SU-DHL-6 (cell line): ENCODE data around the gene ASCC2.
"Not testable (repeated sequence)": the region's sequence is repeated elsewhere in the genome, so short reads cannot be mapped to it uniquely, and the experiment has no call there.

Source experiments
- EZH2phosphoT487 ChIP-seq: fragments of 200-600 bp; sonication (generic), shearing (Covaris generic); conservative IDR thresholded peaks from 2 replicates; pipeline ENCODE4 v1.6.1; 2018; ENCODE audit warnings: mild to moderate bottlenecking, antibody characterized with exemption, low read length, moderate library complexity, mixed read lengths
- TF ChIP-seq, protein P1 (sequence below): fragments of 200-600 bp; sonication (generic); IDR thresholded peaks from one replicate; pipeline ENCODE4 v1.5.1; 2017; ENCODE audit warnings: antibody characterized with exemption, mild to moderate bottlenecking, low read length, moderate library complexity; ENCODE audit not compliant: insufficient read depth, poor library complexity, severe bottlenecking

DNA sequence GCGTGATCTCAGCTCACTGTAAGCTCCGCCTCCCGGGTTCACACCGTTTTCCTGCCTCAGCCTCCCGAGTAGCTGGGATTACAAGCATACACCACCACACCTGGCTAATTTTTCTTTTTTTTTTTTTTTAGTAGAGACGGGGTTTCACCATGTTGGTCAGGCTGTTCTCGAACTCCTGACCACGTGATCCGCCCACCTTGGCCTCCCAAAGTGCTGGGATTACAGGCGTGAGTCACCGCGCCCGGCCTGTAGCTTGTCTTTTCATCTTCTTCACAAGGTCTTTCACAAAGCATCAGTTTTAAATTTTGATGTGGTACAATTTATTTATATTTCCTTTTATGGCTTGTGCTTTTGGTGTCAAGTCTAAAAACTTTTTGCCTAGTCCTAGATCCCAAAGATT is 27.5 kb upstream of the ASCC2 start:
- TF ChIP-seq, protein P1, sequence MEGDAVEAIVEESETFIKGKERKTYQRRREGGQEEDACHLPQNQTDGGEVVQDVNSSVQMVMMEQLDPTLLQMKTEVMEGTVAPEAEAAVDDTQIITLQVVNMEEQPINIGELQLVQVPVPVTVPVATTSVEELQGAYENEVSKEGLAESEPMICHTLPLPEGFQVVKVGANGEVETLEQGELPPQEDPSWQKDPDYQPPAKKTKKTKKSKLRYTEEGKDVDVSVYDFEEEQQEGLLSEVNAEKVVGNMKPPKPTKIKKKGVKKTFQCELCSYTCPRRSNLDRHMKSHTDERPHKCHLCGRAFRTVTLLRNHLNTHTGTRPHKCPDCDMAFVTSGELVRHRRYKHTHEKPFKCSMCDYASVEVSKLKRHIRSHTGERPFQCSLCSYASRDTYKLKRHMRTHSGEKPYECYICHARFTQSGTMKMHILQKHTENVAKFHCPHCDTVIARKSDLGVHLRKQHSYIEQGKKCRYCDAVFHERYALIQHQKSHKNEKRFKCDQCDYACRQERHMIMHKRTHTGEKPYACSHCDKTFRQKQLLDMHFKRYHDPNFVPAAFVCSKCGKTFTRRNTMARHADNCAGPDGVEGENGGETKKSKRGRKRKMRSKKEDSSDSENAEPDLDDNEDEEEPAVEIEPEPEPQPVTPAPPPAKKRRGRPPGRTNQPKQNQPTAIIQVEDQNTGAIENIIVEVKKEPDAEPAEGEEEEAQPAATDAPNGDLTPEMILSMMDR, result not testable (repeated sequence)
- TF ChIP-seq EZH2phosphoT487, result not testable (repeated sequence)
